HG03571 (cell line): ENCODE measurements around the gene ZNF836.
"Not testable (repeated sequence)": the region's sequence is repeated elsewhere in the genome, so short reads cannot be mapped to it uniquely, and the experiment has no call there.

ENCODE experiments used
- ATAC-seq: cut with Tn5 transposase; IDR thresholded peaks from one replicate; pipeline ENCODE4 v1.9.1; 2021; ENCODE audit not compliant: unreplicated experiment

Gene ZNF836

GRCh38 chr19:52171321-52172169 lies at the start of gene ZNF836:
Gene ZNF836 (minus strand): TSS chr19:52171621. CDS start chr19:52168072, 3,549 bp downstream.
- ATAC-seq = peak; percentile 65

- ATAC-seq = no peak
Measured at GRCh38 chr19:52221031-52221430, 49.6 kb upstream of the ZNF836 start.

- ATAC-seq = no peak
Measured at GRCh38 chr19:52219611-52220010, 48.2 kb upstream of the ZNF836 start.

GRCh38 chr19:52217576-52217975 lies 46.2 kb upstream of the ZNF836 start:
- no peak for ATAC-seq

GRCh38 chr19:52216401-52216800 lies 45.0 kb upstream of the ZNF836 start:
- no peak for ATAC-seq

GRCh38 chr19:52214241-52214640 lies 42.8 kb upstream of the ZNF836 start:
- no peak for ATAC-seq

GRCh38 chr19:52212572-52213255 lies 41.3 kb upstream of the ZNF836 start:
- no peak for ATAC-seq

- no peak for ATAC-seq
Measured at GRCh38 chr19:52211926-52212571, 40.6 kb upstream of the ZNF836 start.

- no peak for ATAC-seq
Measured at GRCh38 chr19:52211203-52211602, 39.8 kb upstream of the ZNF836 start.

GRCh38 chr19:52206481-52206880 lies 35.1 kb upstream of the ZNF836 start:
- ATAC-seq = no peak

GRCh38 chr19:52200755-52201391 lies 29.5 kb upstream of the ZNF836 start:
- not testable (repeated sequence) for ATAC-seq

GRCh38 chr19:52200044-52200443 lies 28.6 kb upstream of the ZNF836 start:
- ATAC-seq = no peak

- ATAC-seq = no peak
Measured at GRCh38 chr19:52198678-52199077, 27.3 kb upstream of the ZNF836 start.

- no peak for ATAC-seq
Measured at GRCh38 chr19:52197964-52198363, 26.5 kb upstream of the ZNF836 start.

GRCh38 chr19:52196256-52196967 lies 25.0 kb upstream of the ZNF836 start:
- no peak for ATAC-seq

- ATAC-seq = no peak
Measured at GRCh38 chr19:52191951-52192350, 20.5 kb upstream of the ZNF836 start.

GRCh38 chr19:52191389-52191788 lies 20.0 kb upstream of the ZNF836 start:
- ATAC-seq = no peak

- ATAC-seq = no peak
Measured at GRCh38 chr19:52190487-52191293, 19.3 kb upstream of the ZNF836 start.

GRCh38 chr19:52189735-52190486 lies 18.5 kb upstream of the ZNF836 start, which contains the start of gene PPP2R1A:
Gene PPP2R1A (plus strand): TSS chr19:52190052. CDS start chr19:52190097, 45 bp downstream.
- ATAC-seq = peak; percentile 86
